ENCODE results near the gene MAML1. TPM values are rescaled to one million over a fixed set of nuclear protein-coding genes. Genes with fewer than 3 reads are reported as not detected.
A peak's percentile ranks its signal among the peaks of the same experiment; 100 is the strongest.

The MAML1 gene
- total RNA-seq, 4 donors from 2014 or later = 27.0 to 38.1 (median 31.9) TPM

- Histone ChIP-seq H3K4me1 (peaks cover 0 to 82% (median 61%) of the 10 kb centered on the region in 4 donors), H3K36me3 (peaks cover 11 to 40% (median 12%) of the 10 kb centered on the region in 3 donors), H3K27me3 (no peaks in the 10 kb centered on the region), H3K9me3 (no peaks in the 10 kb centered on the region), H3K27ac (peak overlapping the region; percentile 95 to 100 (median 98)), H3K4me3 (peak overlapping the region; percentile 80 to 88 (median 86))
- 0 to 1% methylated on average over 33 to 37 of the region's 54 CpGs for WGBS, 2 donors
- TF ChIP-seq, protein P1, sequence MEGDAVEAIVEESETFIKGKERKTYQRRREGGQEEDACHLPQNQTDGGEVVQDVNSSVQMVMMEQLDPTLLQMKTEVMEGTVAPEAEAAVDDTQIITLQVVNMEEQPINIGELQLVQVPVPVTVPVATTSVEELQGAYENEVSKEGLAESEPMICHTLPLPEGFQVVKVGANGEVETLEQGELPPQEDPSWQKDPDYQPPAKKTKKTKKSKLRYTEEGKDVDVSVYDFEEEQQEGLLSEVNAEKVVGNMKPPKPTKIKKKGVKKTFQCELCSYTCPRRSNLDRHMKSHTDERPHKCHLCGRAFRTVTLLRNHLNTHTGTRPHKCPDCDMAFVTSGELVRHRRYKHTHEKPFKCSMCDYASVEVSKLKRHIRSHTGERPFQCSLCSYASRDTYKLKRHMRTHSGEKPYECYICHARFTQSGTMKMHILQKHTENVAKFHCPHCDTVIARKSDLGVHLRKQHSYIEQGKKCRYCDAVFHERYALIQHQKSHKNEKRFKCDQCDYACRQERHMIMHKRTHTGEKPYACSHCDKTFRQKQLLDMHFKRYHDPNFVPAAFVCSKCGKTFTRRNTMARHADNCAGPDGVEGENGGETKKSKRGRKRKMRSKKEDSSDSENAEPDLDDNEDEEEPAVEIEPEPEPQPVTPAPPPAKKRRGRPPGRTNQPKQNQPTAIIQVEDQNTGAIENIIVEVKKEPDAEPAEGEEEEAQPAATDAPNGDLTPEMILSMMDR (IDR thresholded peaks at IDR 0.05) = no peak
- TF ChIP-seq POLR2A (IDR thresholded peaks at IDR 0.05) (peak; percentile 70 to 90), EP300 (IDR thresholded peaks at IDR 0.05) (peak; percentile 56 to 99)
- peak; percentile 95 to 97 for DNase-seq (ENCODE audit: low spot score in 2 of 2)
Measured at GRCh38 chr5:179821298-179822058, 88.9 kb downstream of the MAML1 start.

GRCh38 chr5:179822059-179822432 lies 89.4 kb downstream of the MAML1 start:
- WGBS, 2 donors = 56 to 58% methylated on average over 3 of the region's 3 CpGs
- Histone ChIP-seq H3K36me3 (peaks cover 11 to 46% (median 15%) of the 10 kb centered on the region in 3 donors), H3K4me1 (peaks cover 0 to 81% (median 57%) of the 10 kb centered on the region in 4 donors), H3K4me3 (peak overlapping the region; percentile 31 to 88 (median 84)), H3K9me3 (no peaks in the 10 kb centered on the region), H3K27me3 (no peaks in the 10 kb centered on the region), H3K27ac (peak overlapping the region; percentile 57 to 99 (median 96))
- TF ChIP-seq POLR2A (IDR thresholded peaks at IDR 0.05) (no peak), EP300 (IDR thresholded peaks at IDR 0.05) (no peak)
- TF ChIP-seq, protein P1 (IDR thresholded peaks at IDR 0.05) = no peak
- no peak for DNase-seq (ENCODE audit: low spot score in 2 of 2)

GRCh38 chr5:179822444-179822990 lies 89.9 kb downstream of the MAML1 start:
- WGBS, 2 donors = 47 to 55% methylated on average over 7 to 8 of the region's 8 CpGs
- TF ChIP-seq EP300 (IDR thresholded peaks at IDR 0.05) = no peak
- TF ChIP-seq, protein P1 (IDR thresholded peaks at IDR 0.05) = no peak
- TF ChIP-seq POLR2A (IDR thresholded peaks at IDR 0.05) = no peak
- H3K4me3 ChIP-seq = peak overlapping the region; percentile 31 to 88 (median 84)

GRCh38 chr5:179823937-179824744 lies 91.5 kb downstream of the MAML1 start:
- Histone ChIP-seq H3K27me3 (no peaks in the 10 kb centered on the region), H3K9me3 (no peaks in the 10 kb centered on the region), H3K4me3 (peak overlapping the region in 1 of 4 donors; percentile 80), H3K27ac (no peak overlapping the region), H3K36me3 (peaks cover 12 to 67% (median 24%) of the 10 kb centered on the region in 3 donors), H3K4me1 (peaks cover 0 to 81% (median 42%) of the 10 kb centered on the region in 4 donors)
- 89 to 90% methylated on average over 10 to 20 of the region's 22 CpGs for WGBS, 2 donors
- no peak for DNase-seq (ENCODE audit: low spot score in 2 of 2)
- no peak for TF ChIP-seq POLR2A (IDR thresholded peaks at IDR 0.05)
- no peak for TF ChIP-seq EP300 (IDR thresholded peaks at IDR 0.05)
- TF ChIP-seq, protein P1 (IDR thresholded peaks at IDR 0.05) = no peak

More at GRCh38 chr5:179822444-179822990, 89.9 kb downstream of the MAML1 start:
- peaks cover 0 to 81% (median 52%) of the 10 kb centered on the region in 4 donors for H3K4me1 ChIP-seq
- no peaks in the 10 kb centered on the region for H3K27me3 ChIP-seq
- peaks cover 11 to 50% (median 20%) of the 10 kb centered on the region in 3 donors for H3K36me3 ChIP-seq
- DNase-seq (ENCODE audit: low spot score in 2 of 2) = no peak
- no peaks in the 10 kb centered on the region for H3K9me3 ChIP-seq
- peak overlapping the region in 3 of 4 donors; percentile 57 to 99 (median 98) for H3K27ac ChIP-seq
